ENCODE data around the gene SQOR.

SQOR gene

GRCh38 chr15:45660231-45660979, 25.6 kb downstream of the SQOR start:
- no peak for DNase-seq (ENCODE audit: low read depth)

GRCh38 chr15:45662375-45662774, 27.5 kb downstream of the SQOR start:
- DNase-seq (ENCODE audit: low read depth): no peak

GRCh38 chr15:45664451-45664850, 29.6 kb downstream of the SQOR start:
- DNase-seq (ENCODE audit: low read depth): no peak

GRCh38 chr15:45665261-45665660, 30.4 kb downstream of the SQOR start:
- DNase-seq (ENCODE audit: low read depth): no peak

GRCh38 chr15:45666119-45666875, 31.5 kb downstream of the SQOR start:
- no peak for DNase-seq (ENCODE audit: low read depth)

- DNase-seq (ENCODE audit: low read depth): no peak
These were observed 32.2 kb downstream of the SQOR start for GRCh38 chr15:45667002-45667401.

- no peak for DNase-seq (ENCODE audit: low read depth)
These were observed 33.6 kb downstream of the SQOR start for GRCh38 chr15:45668386-45668785.

GRCh38 chr15:45669422-45669821, 34.6 kb downstream of the SQOR start:
- DNase-seq (ENCODE audit: low read depth): no peak

- DNase-seq (ENCODE audit: low read depth): no peak
These were observed 35.3 kb downstream of the SQOR start for GRCh38 chr15:45670091-45670490.

- no peak for DNase-seq (ENCODE audit: low read depth)
These were observed 35.7 kb downstream of the SQOR start for GRCh38 chr15:45670511-45670910.

GRCh38 chr15:45674677-45675076, 39.8 kb downstream of the SQOR start:
- DNase-seq (ENCODE audit: low read depth): no peak

- no peak for DNase-seq (ENCODE audit: low read depth)
These were observed 43.0 kb downstream of the SQOR start for GRCh38 chr15:45677797-45678196.

- DNase-seq (ENCODE audit: low read depth): no peak
These were observed 43.8 kb downstream of the SQOR start for GRCh38 chr15:45678459-45679178.

- DNase-seq (ENCODE audit: low read depth): no peak
These were observed 49.7 kb downstream of the SQOR start for GRCh38 chr15:45684533-45684932.

- no peak for DNase-seq (ENCODE audit: low read depth)
These were observed 54.8 kb downstream of the SQOR start for GRCh38 chr15:45689616-45690015.

- no peak for DNase-seq (ENCODE audit: low read depth)
These were observed 55.9 kb downstream of the SQOR start for GRCh38 chr15:45690581-45691260.

GRCh38 chr15:45701108-45701507, 66.3 kb downstream of the SQOR start:
- DNase-seq (ENCODE audit: low read depth): no peak

GRCh38 chr15:45702041-45702440, 67.2 kb downstream of the SQOR start:
- no peak for DNase-seq (ENCODE audit: low read depth)

GRCh38 chr15:45703670-45704328, 69.0 kb downstream of the SQOR start:
- DNase-seq (ENCODE audit: low read depth): no peak

- DNase-seq (ENCODE audit: low read depth): no peak
These were observed 69.8 kb downstream of the SQOR start for GRCh38 chr15:45704329-45705249.

Data from HS-27A (cell line).